ENCODE results near the gene TEKT5.

TEKT5 gene

DNA sequence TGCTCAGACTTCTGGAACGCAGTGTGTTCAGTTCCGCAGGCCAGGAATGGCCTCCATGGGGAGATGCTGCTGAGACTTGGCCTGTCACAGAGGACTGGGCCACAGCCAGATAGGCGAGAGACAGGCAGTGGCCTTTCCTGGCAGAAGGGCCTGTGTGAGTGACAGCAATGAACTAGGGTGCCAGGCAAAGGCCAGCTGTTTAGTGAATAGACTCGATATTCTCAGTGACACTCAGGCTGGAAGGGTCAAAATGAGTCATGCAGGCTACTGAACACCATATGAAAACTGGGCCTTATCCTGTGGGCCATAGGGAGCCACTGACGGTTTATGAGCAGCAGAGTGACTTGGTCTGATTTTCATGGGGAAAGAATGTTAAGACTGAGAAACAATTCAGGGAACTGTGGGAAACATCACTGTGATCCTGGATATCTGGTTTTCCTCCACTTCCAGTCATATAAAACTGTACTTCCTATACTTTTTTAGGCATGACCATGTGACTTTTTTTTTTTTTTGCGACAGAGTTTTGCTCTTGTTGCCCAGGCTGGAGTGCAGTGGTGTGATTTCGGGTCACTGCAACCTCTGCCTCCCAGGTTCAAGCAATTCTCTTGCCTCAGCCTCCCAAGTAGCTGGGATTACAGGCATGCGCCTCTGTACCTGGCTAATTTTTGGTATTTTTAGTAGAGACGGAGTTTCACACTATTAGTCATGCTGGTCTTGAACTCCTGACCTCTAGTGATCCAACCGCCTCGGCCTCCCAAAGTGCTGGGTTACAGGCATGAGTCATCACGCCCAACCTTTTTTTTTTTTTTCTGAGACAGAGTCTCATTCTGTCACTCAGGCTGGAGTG is 43.7 kb upstream of the TEKT5 start:
- no peak for DNase-seq (ENCODE audit: extremely low read depth, low read depth)
- no peak for TF ChIP-seq CTCF (IDR thresholded peaks at IDR 0.05; ENCODE audit: low read depth, low read length, missing control alignments)
- no peak overlapping the region for H3K4me3 ChIP-seq (replicated peaks; ENCODE audit: low read depth, low read length)

DNA sequence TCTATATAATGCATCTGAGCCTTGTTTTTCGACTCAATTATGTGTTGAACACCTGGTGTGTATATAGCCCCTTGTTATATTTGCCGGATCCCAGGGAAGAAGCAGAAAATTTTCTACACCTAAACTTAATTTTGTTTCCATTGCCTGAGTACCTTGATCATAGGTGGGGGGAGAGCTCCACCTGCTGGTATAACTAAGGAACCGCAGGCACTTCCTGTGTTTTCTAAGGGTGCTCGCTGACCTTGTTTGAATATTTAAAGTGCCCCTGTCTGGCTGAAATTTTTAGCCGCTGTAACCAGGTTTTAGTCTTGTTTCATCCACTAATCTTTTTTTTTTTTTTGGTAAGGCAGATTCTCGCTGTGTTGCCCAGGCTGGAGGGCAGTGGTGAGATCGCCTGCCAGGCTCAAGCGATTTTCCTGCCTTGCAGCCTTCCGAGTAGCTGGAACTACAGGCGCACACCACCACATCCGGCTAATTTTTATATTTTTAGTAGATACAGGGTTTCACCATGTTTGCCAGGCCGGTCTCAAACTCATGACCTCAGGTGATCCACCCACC is 42.4 kb upstream of the TEKT5 start:
- H3K4me3 ChIP-seq (replicated peaks; ENCODE audit: low read depth, low read length) = no peak overlapping the region
- DNase-seq (ENCODE audit: extremely low read depth, low read depth) = no peak
- TF ChIP-seq CTCF (IDR thresholded peaks at IDR 0.05; ENCODE audit: low read depth, low read length, missing control alignments) = peak; percentile 88

DNA sequence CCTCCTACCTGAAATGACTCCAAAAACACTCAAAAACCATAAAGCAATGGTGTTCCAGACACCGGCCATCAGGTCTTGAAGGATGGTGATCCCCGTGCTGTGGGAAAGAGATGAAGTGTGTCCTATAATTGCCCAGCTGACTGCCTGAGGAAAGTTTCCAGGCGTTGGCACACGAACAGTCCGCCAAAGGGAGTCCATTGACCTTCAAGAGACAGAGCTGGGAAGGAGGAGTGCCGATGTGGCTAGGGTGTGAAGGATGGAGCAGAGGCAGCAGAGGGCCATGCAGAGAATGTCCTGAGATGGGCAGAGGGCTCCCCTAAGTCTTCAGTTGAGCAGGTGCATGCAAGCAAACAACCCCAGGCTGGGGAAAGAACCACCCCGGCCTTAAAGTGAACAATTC is 37.1 kb upstream of the TEKT5 start:
- no peak for DNase-seq (ENCODE audit: extremely low read depth, low read depth)

GRCh38 chr16:10729104-10730048 is 34.6 kb upstream of the TEKT5 start:
- H3K4me3 ChIP-seq (replicated peaks; ENCODE audit: low read depth, low read length) = no peak overlapping the region
- DNase-seq (ENCODE audit: extremely low read depth, low read depth) = peak; percentile 21
- TF ChIP-seq CTCF (IDR thresholded peaks at IDR 0.05; ENCODE audit: low read depth, low read length, missing control alignments) = no peak

More for the DNA sequence above, 37.1 kb upstream of the TEKT5 start:
- TF ChIP-seq CTCF (IDR thresholded peaks at IDR 0.05; ENCODE audit: low read depth, low read length, missing control alignments) = no peak
- H3K4me3 ChIP-seq (replicated peaks; ENCODE audit: low read depth, low read length) = no peak overlapping the region

DNA sequence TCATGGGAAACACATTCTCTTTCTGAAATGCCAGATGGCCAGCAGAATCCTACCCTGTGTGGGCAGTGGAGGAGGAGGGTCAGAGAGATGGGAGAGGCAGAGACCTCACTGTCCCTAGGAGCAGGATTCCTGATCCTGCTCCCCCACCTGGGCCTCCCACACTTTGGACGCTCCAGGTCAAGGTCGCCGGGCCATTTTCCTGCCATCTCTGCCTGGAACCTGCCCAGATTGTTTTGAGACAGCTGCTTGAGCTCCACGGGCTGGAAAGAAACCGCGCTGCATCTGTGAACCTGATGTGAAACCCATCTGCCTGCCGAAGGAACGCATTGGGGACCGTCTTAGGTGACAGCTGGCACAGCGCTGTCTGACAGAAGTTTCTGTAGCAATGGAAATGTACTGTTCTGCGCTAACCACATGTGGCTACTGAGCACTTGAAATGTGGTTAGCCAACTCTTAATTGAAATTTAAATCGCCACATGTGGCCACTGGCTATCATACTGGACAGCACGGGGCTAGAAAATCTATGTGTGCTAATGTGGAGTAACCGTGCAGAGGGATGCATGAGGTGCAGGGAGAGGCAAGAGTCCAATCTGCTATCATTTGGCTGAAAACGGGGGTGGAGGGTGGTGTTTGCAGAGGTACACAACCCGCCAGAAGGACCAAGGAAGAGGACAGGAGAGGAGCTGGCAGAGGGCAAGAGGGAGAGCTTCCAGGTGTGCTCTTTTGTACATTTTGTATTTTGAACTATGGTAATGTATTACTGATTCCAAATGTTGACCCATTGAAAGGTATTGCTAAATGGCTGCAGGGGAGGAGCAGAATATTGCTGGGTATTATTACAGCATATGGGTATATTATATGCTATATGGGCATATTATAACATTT is 33.5 kb upstream of the TEKT5 start:
- H3K4me3 ChIP-seq (replicated peaks; ENCODE audit: low read depth, low read length) = no peak overlapping the region
- peak; percentile 17 for DNase-seq (ENCODE audit: extremely low read depth, low read depth)
- no peak for TF ChIP-seq CTCF (IDR thresholded peaks at IDR 0.05; ENCODE audit: low read depth, low read length, missing control alignments)

DNA sequence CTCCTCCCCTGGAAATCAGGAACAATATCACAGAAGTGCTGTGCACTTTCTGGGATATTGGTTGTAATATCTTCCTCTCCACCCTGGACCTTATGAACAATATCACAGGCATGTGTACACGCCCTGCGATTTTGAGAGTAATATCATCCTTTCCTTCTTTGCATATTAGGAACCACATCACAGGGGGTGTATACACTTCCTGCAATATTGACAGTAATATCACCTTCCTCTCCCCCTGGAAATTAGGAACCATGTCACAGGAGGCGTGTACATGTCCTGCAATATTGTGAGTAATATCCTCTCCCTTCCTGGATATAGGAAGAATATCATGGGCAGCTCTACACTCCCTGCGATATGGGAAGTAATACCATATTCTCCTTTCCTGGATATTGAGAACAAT is 14.2 kb upstream of the TEKT5 start:
- TF ChIP-seq CTCF (IDR thresholded peaks at IDR 0.05; ENCODE audit: low read depth, low read length, missing control alignments) = no peak
- H3K4me3 ChIP-seq (replicated peaks; ENCODE audit: low read depth, low read length) = no peak overlapping the region

More for the DNA sequence above, 14.2 kb upstream of the TEKT5 start:
- DNase-seq (ENCODE audit: extremely low read depth, low read depth) = no peak
